ENCODE measurements around the gene RGS11. TPM values are rescaled to one million over a fixed set of nuclear protein-coding genes. Genes with fewer than 3 reads are reported as not detected.

Gene RGS11
- total RNA-seq, 4 donors from 2014 or later = 20.8 to 59.0 (median 29.7) TPM

- DNase-seq (ENCODE audit: low spot score in 2 of 2) = no peak
- TF ChIP-seq EP300 (IDR thresholded peaks at IDR 0.05) (no peak), CTCF (IDR thresholded peaks at IDR 0.05) (no peak), POLR2A (IDR thresholded peaks at IDR 0.05) (no peak)
- Histone ChIP-seq H3K27ac (peak overlapping the region; percentile 97 to 100 (median 98)), H3K27me3 (no peaks in the 10 kb centered on the region), H3K9me3 (no peaks in the 10 kb centered on the region), H3K4me3 (peak overlapping the region; percentile 75 to 96 (median 88)), H3K36me3 (peaks cover 0 to 42% (median 22%) of the 10 kb centered on the region in 3 donors), H3K4me1 (peaks cover 0 to 31% (median 12%) of the 10 kb centered on the region in 4 donors)
- WGBS, 2 donors = 12% methylated on average over 9 of the region's 9 CpGs
Measured at GRCh38 chr16:228151-228851, 47.4 kb downstream of the RGS11 start.

- no peaks in the 10 kb centered on the region for H3K4me1 ChIP-seq
- no peaks in the 10 kb centered on the region for H3K27me3 ChIP-seq
- TF ChIP-seq CTCF (IDR thresholded peaks at IDR 0.05) = no peak
- H3K36me3 ChIP-seq = peaks cover 0 to 100% (median 17%) of the 10 kb centered on the region in 3 donors
- no peak overlapping the region for H3K4me3 ChIP-seq
- H3K9me3 ChIP-seq = no peaks in the 10 kb centered on the region
- 64 to 72% methylated on average over 4 of the region's 4 CpGs for WGBS, 2 donors
- no peak for DNase-seq (ENCODE audit: low spot score in 2 of 2)
- no peak overlapping the region for H3K27ac ChIP-seq
Measured at GRCh38 chr16:220021-220420, 55.7 kb downstream of the RGS11 start.

Other genes starting within 250 kb of the RGS11 start
- gene POLR3K, start 222.3 kb downstream of the RGS11 start, total RNA-seq = 1 to 10 TPM in 3 of 4 donors, under 1 TPM in 1; 0.66 to 8.6 (median 3.1) TPM
- 10 to 100 TPM in 3 of 4 donors, 1 to 10 TPM in 1; 9.3 to 21.6 (median 15.7) TPM for gene SNRNP25, start 222.1 kb downstream of the RGS11 start, total RNA-seq
- gene RHBDF1, start 203.3 kb downstream of the RGS11 start, total RNA-seq = 100 to 1,000 TPM in 3 of 4 donors, 10 to 100 TPM in 1; 92.7 to 157 (median 137) TPM
- 100 to 1,000 TPM in 2 of 4 donors, 10 to 100 TPM in 2; 74.3 to 190 (median 115) TPM for gene MPG, start 197.7 kb downstream of the RGS11 start, total RNA-seq
- 10 to 100 TPM; 32.1 to 40.8 (median 36.7) TPM for gene NPRL3, start 137.3 kb downstream of the RGS11 start, total RNA-seq
- gene HBZ, start 123.3 kb downstream of the RGS11 start, total RNA-seq = not detected
- gene HBM, start 110.0 kb downstream of the RGS11 start, total RNA-seq = 1 to 10 TPM in 1 of 4 donors, not detected in 3; 3.3 TPM
- 100 to 1,000 TPM in 2 of 4 donors, 10 to 100 TPM in 2; 10.1 to 495 (median 102) TPM for gene HBA2, start 103.1 kb downstream of the RGS11 start, total RNA-seq
- gene HBA1, start 99.3 kb downstream of the RGS11 start, total RNA-seq = 100 to 1,000 TPM in 1 of 4 donors, 10 to 100 TPM in 2, not detected in 1; 48.4 to 135 (median 81.6) TPM
- gene HBQ1, start 95.5 kb downstream of the RGS11 start, total RNA-seq = not detected
- 100 to 1,000 TPM; 109 to 180 (median 123) TPM for gene LUC7L, start 46.5 kb downstream of the RGS11 start, total RNA-seq
- gene FAM234A, start 41.1 kb downstream of the RGS11 start, total RNA-seq = 100 to 1,000 TPM in 2 of 4 donors, 10 to 100 TPM in 2; 73.5 to 192 (median 99.0) TPM
- not detected for gene ARHGDIG, start 4.6 kb upstream of the RGS11 start, total RNA-seq
- gene PDIA2, start 7.2 kb upstream of the RGS11 start, total RNA-seq = 1 to 10 TPM; 3.3 to 8.8 (median 3.7) TPM
- 10 to 100 TPM; 23.4 to 37.1 (median 25.0) TPM for gene AXIN1, start 76.8 kb upstream of the RGS11 start, total RNA-seq
- 10 to 100 TPM; 45.1 to 79.5 (median 65.3) TPM for gene MRPL28, start 94.6 kb upstream of the RGS11 start, total RNA-seq
- 10 to 100 TPM; 22.7 to 69.3 (median 36.7) TPM for gene PGAP6, start 106.0 kb upstream of the RGS11 start, total RNA-seq
- 10 to 100 TPM; 26.7 to 99.6 (median 47.8) TPM for gene NME4, start 121.3 kb upstream of the RGS11 start, total RNA-seq
- 10 to 100 TPM; 20.3 to 68.4 (median 33.6) TPM for gene DECR2, start 125.9 kb upstream of the RGS11 start, total RNA-seq
- gene RAB11FIP3, start 149.7 kb upstream of the RGS11 start, total RNA-seq = 100 to 1,000 TPM in 1 of 4 donors, 10 to 100 TPM in 3; 30.2 to 128 (median 54.6) TPM